ENCODE results near the gene UPP1. TPM values are rescaled to one million over a fixed set of nuclear protein-coding genes. Genes with fewer than 3 reads are reported as not detected.
"Not testable (repeated sequence)": the region's sequence is repeated elsewhere in the genome, so short reads cannot be mapped to it uniquely, and the experiment has no call there.

Gene UPP1
- polyA plus RNA-seq, 2 of the 4 experiments (the other 2 are of a cell fraction), result 32.2 to 55.7 TPM

DNA sequence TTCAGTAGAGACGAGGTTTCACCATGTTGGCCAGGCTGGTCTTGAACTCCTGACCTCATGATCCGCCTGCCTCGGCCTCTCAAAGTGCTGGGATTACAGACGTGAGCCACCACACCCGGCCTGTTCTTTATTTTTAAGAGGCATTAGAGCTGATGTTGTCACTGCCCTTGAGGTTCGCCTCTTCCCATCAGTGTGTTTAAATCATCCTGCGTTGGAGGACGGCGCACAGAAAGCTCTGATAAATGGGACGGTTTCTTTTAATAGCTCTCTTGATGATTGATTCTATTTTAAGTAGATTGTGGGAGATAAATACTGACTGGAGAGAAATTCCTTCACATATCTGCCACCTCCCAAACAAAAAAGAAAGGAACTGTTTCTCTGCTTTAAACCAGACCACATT, 29.0 kb downstream of the UPP1 start:
- Histone ChIP-seq H3K4me3 (no peak overlapping the region), H3K4me1 (no peaks in the 10 kb centered on the region), H3K27ac (no peak overlapping the region), H3K4me2 (no peak overlapping the region), H3K9me3 (no peaks in the 10 kb centered on the region)
- ChIA-PET CTCF (interaction anchor here (1.2 kb wide), 1 partner anchor 126 kb away, joined by 3 read pairs; no protein-coding TSS in a partner anchor), POLR2A (no interaction called here)
- FAIRE-seq (no peak), ATAC-seq (no peak), DNase-seq (ENCODE audit: low read depth in 1 of 2, low spot score in 1 of 2) (no peak)
- WGBS (ENCODE audit: missing lambda C conversion rate), result 72% methylated on average over 10 of the region's 10 CpGs
- TF ChIP-seq RARB (CRISPR knock-in tag; IDR thresholded peaks at IDR 0.05) (no peak), RCOR1 (IDR thresholded peaks at IDR 0.05; ENCODE audit: low read depth, low read length) (no peak), JUNB (IDR thresholded peaks at IDR 0.05) (no peak)

DNA sequence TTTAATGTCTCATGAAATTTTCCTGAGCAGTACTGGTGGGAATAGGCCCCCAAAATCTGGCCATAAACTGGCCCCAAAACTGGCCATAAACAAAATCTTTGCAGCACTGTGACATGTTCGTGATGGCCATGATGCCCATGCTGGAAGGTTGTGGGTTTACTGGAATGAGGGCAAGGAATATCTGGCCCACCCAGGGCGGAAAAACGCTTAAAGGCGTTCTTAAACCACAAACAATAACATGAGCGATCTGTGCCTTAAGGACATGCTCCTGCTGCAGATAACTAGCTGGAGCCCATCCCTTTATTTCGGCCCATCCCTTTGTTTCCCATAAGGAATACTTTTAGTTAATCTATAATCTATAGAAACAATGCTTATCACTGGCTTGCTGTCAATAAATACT, 31.5 kb downstream of the UPP1 start:
- not testable (repeated sequence) for ATAC-seq
- CTCF ChIA-PET, result interaction anchor here (0.8 to 3.2 kb wide), 4 partner anchors 11 to 854 kb away, joined by 3 to 34 read pairs (median 7); no protein-coding TSS in a partner anchor

DNA sequence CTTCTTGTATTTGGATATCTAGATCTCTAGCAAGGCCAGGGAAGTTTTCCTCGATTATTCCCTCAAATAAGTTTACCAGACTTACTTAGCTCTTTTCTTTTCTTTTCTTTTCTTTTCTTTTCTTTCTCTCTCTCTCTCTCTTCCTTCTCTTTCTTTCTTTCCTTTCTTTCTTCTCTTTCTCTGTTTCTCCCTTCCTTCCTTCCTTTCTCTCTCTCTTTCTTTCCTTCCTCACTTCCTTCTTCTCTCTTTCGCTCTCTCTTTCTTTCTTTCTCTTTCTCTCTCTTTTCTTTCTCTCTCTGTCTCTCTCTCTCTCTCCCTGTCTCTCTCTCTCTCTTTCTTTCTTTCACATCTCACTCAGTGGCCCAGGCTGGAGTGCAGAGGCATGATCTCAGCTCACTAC, 37.0 kb downstream of the UPP1 start:
- CTCF ChIA-PET, result interaction anchor here (1.1 kb wide), 1 partner anchor 29 kb away, joined by 4 read pairs; no protein-coding TSS in a partner anchor

More for the DNA sequence above, 31.5 kb downstream of the UPP1 start:
- DNase-seq (ENCODE audit: low read depth in 1 of 2, low spot score in 1 of 2); H3K9me3 ChIP-seq; POLR2A ChIA-PET; H3K27ac ChIP-seq; H3K4me1 ChIP-seq; H3K4me3 ChIP-seq; H3K4me2 ChIP-seq; FAIRE-seq: not testable (repeated sequence)
- WGBS (ENCODE audit: missing lambda C conversion rate), result 49% methylated on average over 6 of the region's 6 CpGs

DNA sequence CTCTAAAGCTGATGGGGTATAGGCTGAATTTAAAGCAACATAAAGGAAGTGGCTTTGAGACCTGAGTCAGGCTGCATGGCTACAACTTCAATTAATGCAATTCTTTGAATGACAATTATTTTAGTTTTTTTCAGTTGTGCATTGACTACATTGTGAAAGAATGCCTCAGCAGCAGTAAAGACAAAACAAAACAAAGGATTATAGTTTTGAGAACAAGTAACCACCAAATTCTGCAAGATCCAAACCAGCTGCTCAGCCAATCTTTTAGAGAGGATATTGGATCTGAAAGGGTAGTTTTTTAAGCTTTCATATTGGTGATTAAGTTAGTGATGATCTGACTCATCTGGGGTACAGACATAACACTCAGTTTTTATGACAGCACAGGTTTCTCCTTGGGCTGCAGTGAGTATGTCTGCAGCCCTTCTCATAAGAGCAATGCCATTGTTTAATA, 41.6 kb downstream of the UPP1 start:
- H3K4me1 ChIP-seq, result no peaks in the 10 kb centered on the region
- CTCF ChIA-PET, result interaction anchor here (1.6 to 2.6 kb wide), 2 partner anchors 20 to 24 kb away, joined by 6 to 16 read pairs; no protein-coding TSS in a partner anchor
- H3K27ac ChIP-seq, result no peak overlapping the region
- H3K9me3 ChIP-seq, result no peaks in the 10 kb centered on the region
- FAIRE-seq (no peak), ATAC-seq (no peak), DNase-seq (ENCODE audit: low read depth in 1 of 2, low spot score in 1 of 2) (no peak)
- POLR2A ChIA-PET, result no interaction called here
- TF ChIP-seq NFE2L2 (conservative IDR thresholded peaks at IDR 0.05; ENCODE audit: low read length) (no peak), RAD21 (conservative IDR thresholded peaks at IDR 0.05 in 1 of 2, IDR thresholded peaks at IDR 0.05 in 1 of 2) (no peak), HDAC2 (IDR thresholded peaks at IDR 0.05) (no peak)
- H3K4me3 ChIP-seq, result no peak overlapping the region
- no peak overlapping the region for H3K4me2 ChIP-seq

More for the DNA sequence above, 37.0 kb downstream of the UPP1 start:
- H3K9me3 ChIP-seq, result no peaks in the 10 kb centered on the region
- 22% methylated on average over 2 of the region's 2 CpGs for WGBS (ENCODE audit: missing lambda C conversion rate)
- DNase-seq (ENCODE audit: low read depth in 1 of 2, low spot score in 1 of 2) (no peak), ATAC-seq (no peak), FAIRE-seq (no peak)
- H3K4me3 ChIP-seq, result no peak overlapping the region
- no peak overlapping the region for H3K4me2 ChIP-seq
- TF ChIP-seq CHD2 (IDR thresholded peaks at IDR 0.05; ENCODE audit: low read length, partially characterized antibody), result no peak
- TF ChIP-seq HOXB13 (CRISPR knock-in tag; IDR thresholded peaks at IDR 0.05; ENCODE audit: low read depth), result no peak
- TF ChIP-seq CHD4 (IDR thresholded peaks at IDR 0.05; ENCODE audit: borderline replicate concordance), result no peak
- TF ChIP-seq NR3C1 (IDR thresholded peaks at IDR 0.05), result no peak
- TF ChIP-seq FOXS1 (CRISPR knock-in tag; IDR thresholded peaks at IDR 0.05), result no peak
- TF ChIP-seq KDM5A (IDR thresholded peaks at IDR 0.05), result no peak
- no peak for TF ChIP-seq NPAS2 (CRISPR knock-in tag; IDR thresholded peaks at IDR 0.05; ENCODE audit: borderline replicate concordance)
- no peak for TF ChIP-seq BHLHE40 (IDR thresholded peaks at IDR 0.05; ENCODE audit: low read depth, low read length)
- TF ChIP-seq CBX8 (IDR thresholded peaks at IDR 0.05), result no peak
- no peak for TF ChIP-seq EHF (CRISPR knock-in tag; IDR thresholded peaks at IDR 0.05)
- no peak for TF ChIP-seq GATA3 (IDR thresholded peaks at IDR 0.05; ENCODE audit: borderline replicate concordance)
- no peak for TF ChIP-seq TP53 (CRISPR knock-in tag; IDR thresholded peaks at IDR 0.05)
- no peak for TF ChIP-seq RCOR1 (IDR thresholded peaks at IDR 0.05; ENCODE audit: low read depth, low read length)
- no peak for TF ChIP-seq ESRRA (IDR thresholded peaks at IDR 0.05; ENCODE audit: borderline replicate concordance, low read length)
- no peaks in the 10 kb centered on the region for H3K4me1 ChIP-seq
- POLR2A ChIA-PET, result no interaction called here
- H3K27ac ChIP-seq, result no peak overlapping the region

DNA sequence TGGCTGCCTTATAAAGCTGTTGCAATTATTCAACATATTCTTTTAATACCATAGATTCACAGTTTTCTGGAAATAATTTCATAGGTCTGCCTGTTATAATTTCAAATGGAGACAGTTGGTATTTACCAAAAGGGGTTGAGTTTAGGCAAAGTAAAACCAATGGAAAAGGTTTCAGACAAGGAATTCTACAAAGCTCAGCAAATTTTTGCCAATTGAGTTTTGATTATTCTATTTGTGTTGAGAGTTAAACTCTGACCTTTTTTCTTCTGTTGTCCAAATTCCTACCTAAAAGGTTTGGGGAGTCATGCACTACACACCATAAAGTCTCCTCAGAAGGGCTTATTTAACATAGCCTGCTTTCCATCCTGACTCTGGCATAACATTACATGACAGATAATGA, 43.7 kb downstream of the UPP1 start:
- Histone ChIP-seq H3K4me1 (no peaks in the 10 kb centered on the region), H3K4me2 (no peak overlapping the region), H3K27ac (no peak overlapping the region), H3K4me3 (no peak overlapping the region), H3K9me3 (no peaks in the 10 kb centered on the region)
- no peak for ATAC-seq
- POLR2A ChIA-PET, result no interaction called here
- no peak for DNase-seq (ENCODE audit: low read depth in 1 of 2, low spot score in 1 of 2)
- CTCF ChIA-PET, result interaction anchor here (0.6 to 2.6 kb wide), 2 partner anchors 22 to 188 kb away, joined by 3 to 16 read pairs; no protein-coding TSS in a partner anchor
- TF ChIP-seq FOXS1 (CRISPR knock-in tag; IDR thresholded peaks at IDR 0.05), result no peak
- TF ChIP-seq HOXB5 (CRISPR knock-in tag; IDR thresholded peaks at IDR 0.05), result no peak
- TF ChIP-seq MAFK (IDR thresholded peaks at IDR 0.05; ENCODE audit: partially characterized antibody), result peak; percentile 62
- TF ChIP-seq ZSCAN20 (CRISPR knock-in tag; IDR thresholded peaks at IDR 0.05), result no peak
- FAIRE-seq, result peak; percentile 36

Measured in A549 (cell line).